Right forelimb (tissue), 1 donor: ENCODE results near the gene HELQ.
"Not testable (repeated sequence)": the region's sequence is repeated elsewhere in the genome, so short reads cannot be mapped to it uniquely, and the experiment has no call there.

Source experiments
- DNase-seq: peaks from one replicate; pipeline ENCODE4 v3.0.0-alpha.2; 2018

The HELQ gene

GRCh38 chr4:83431200-83431599 lies 24.4 kb downstream of the HELQ start:
- no peak for DNase-seq

GRCh38 chr4:83418211-83418610 lies 37.4 kb downstream of the HELQ start:
- no peak for DNase-seq

GRCh38 chr4:83417566-83417965 lies 38.1 kb downstream of the HELQ start:
- DNase-seq, result no peak

GRCh38 chr4:83413676-83414075 lies 41.9 kb downstream of the HELQ start:
- no peak for DNase-seq

- DNase-seq, result no peak
Observed at GRCh38 chr4:83408908-83409307, 46.7 kb downstream of the HELQ start.

GRCh38 chr4:83405844-83406816 lies 49.5 kb downstream of the HELQ start:
- DNase-seq, result no peak

GRCh38 chr4:83398158-83398557 lies 57.5 kb downstream of the HELQ start:
- not testable (repeated sequence) for DNase-seq

- DNase-seq, result no peak
Observed at GRCh38 chr4:83393908-83394307, 61.7 kb downstream of the HELQ start.

GRCh38 chr4:83392562-83392961 lies 63.1 kb downstream of the HELQ start:
- DNase-seq, result no peak

- DNase-seq, result no peak
Observed at GRCh38 chr4:83390944-83391343, 64.7 kb downstream of the HELQ start.

- no peak for DNase-seq
Observed at GRCh38 chr4:83389756-83390505, 65.7 kb downstream of the HELQ start.

GRCh38 chr4:83389037-83389720 lies 66.4 kb downstream of the HELQ start:
- peak; percentile 49 for DNase-seq

GRCh38 chr4:83388313-83388676 lies 67.3 kb downstream of the HELQ start:
- no peak for DNase-seq

- no peak for DNase-seq
Observed at GRCh38 chr4:83387476-83388312, 67.9 kb downstream of the HELQ start.

- DNase-seq, result no peak
Observed at GRCh38 chr4:83387012-83387411, 68.6 kb downstream of the HELQ start.

GRCh38 chr4:83382850-83383249 lies 72.8 kb downstream of the HELQ start:
- DNase-seq, result no peak

GRCh38 chr4:83381173-83381572 lies 74.5 kb downstream of the HELQ start:
- no peak for DNase-seq

- no peak for DNase-seq
Observed at GRCh38 chr4:83378419-83378818, 77.2 kb downstream of the HELQ start.

GRCh38 chr4:83372931-83373330 lies 82.7 kb downstream of the HELQ start:
- DNase-seq, result no peak

GRCh38 chr4:83371936-83372335 lies 83.7 kb downstream of the HELQ start:
- DNase-seq, result no peak

GRCh38 chr4:83371235-83371634 lies 84.4 kb downstream of the HELQ start:
- no peak for DNase-seq

GRCh38 chr4:83370640-83370906 lies 85.0 kb downstream of the HELQ start:
- DNase-seq, result no peak
